IMR-90 (cell line): ENCODE measurements around the gene MALT1. TPM values are rescaled to one million over a fixed set of nuclear protein-coding genes. Genes with fewer than 3 reads are reported as not detected.

ENCODE experiments used
- ATAC-seq: fragments of 200-7000 bp; cut with Tn5 transposase; 2 replicates; pipeline ENCODE4 v1.9.1; 2020; ENCODE audit warnings: low read depth, mild to moderate bottlenecking, moderate library complexity
- BruUV-seq: library from RNA; stranded (reverse); fragments of 400-500 nt; replicated peaks from 2 replicates; lab custom pipeline; 2021; lab: Mats Ljungman, UMichigan
- CTCF ChIA-PET: fragments of 300-600 bp; formaldehyde crosslinking; extraction: SDS; loops from one replicate; lab custom pipeline; 2021; ENCODE audit warnings: antibody characterized with exemption; lab: Yijun Ruan, JAX
- POLR2A ChIA-PET: fragments of 300-600 bp; sonication (Branson Sonifier 250); formaldehyde crosslinking; loops from one replicate; lab custom pipeline; 2022; ENCODE audit warnings: antibody characterized with exemption; ENCODE audit not compliant: unreplicated experiment; lab: Charles Lee
- DNase-seq: peaks from one replicate; pipeline ENCODE4 v3.0.0; 2013
- H2AFZ ChIP-seq: replicated peaks from 2 replicates; pipeline ENCODE3; 2013; ENCODE audit warnings: low read length, mild to moderate bottlenecking; ENCODE audit not compliant: poor library complexity
- H2AK5ac ChIP-seq: 2 replicates; pipeline ENCODE4 v1.6.1; 2013; ENCODE audit warnings: low read depth, low read length, inconsistent platforms
- H2AK9ac ChIP-seq: replicated peaks from 2 replicates; pipeline ENCODE3; 2013; ENCODE audit warnings: mild to moderate bottlenecking, low read depth, low read length, moderate library complexity; ENCODE audit not compliant: poor library complexity
- H2BK120ac ChIP-seq: 2 replicates; pipeline ENCODE4 v1.6.1; 2013; ENCODE audit warnings: low read depth, low read length, inconsistent platforms
- H2BK15ac ChIP-seq: 3 replicates; pipeline ENCODE4 v1.6.1; 2013; ENCODE audit warnings: low read depth, low read length, inconsistent platforms
- H2BK20ac ChIP-seq: 2 replicates; pipeline ENCODE4 v1.6.1; 2013; ENCODE audit warnings: low read depth, mild to moderate bottlenecking, inconsistent platforms, low read length, moderate library complexity
- H2BK5ac ChIP-seq: 2 replicates; pipeline ENCODE4 v1.6.1; 2013; ENCODE audit warnings: mild to moderate bottlenecking, low read depth, low read length, inconsistent platforms; ENCODE audit not compliant: poor library complexity, severe bottlenecking
- H3K14ac ChIP-seq: replicated peaks from 2 replicates; pipeline ENCODE4 v1.6.1; 2013; ENCODE audit warnings: low read depth, low read length, inconsistent platforms
- H3K18ac ChIP-seq: 2 replicates; pipeline ENCODE4 v1.6.1; 2013; ENCODE audit warnings: low read depth, low read length, control low read depth
- H3K23ac ChIP-seq: 2 replicates; pipeline ENCODE4 v1.6.1; 2013; ENCODE audit warnings: low read depth, low read length, inconsistent platforms
- H3K27ac ChIP-seq: 2 replicates; pipeline ENCODE4 v1.5.1; 2013; ENCODE audit warnings: mild to moderate bottlenecking, control low read depth, low read length; ENCODE audit not compliant: insufficient read depth
- H3K27me3 ChIP-seq: 2 replicates; pipeline ENCODE4 v1.6.1; 2013; ENCODE audit warnings: low read length; ENCODE audit not compliant: control insufficient read depth, insufficient read depth
- H3K36me3 ChIP-seq: 2 replicates; pipeline ENCODE4 v1.6.1; 2013; ENCODE audit warnings: low read length, mixed read lengths; ENCODE audit not compliant: control insufficient read depth, insufficient read depth
- H3K4ac ChIP-seq: 2 replicates; pipeline ENCODE4 v1.6.1; 2013; ENCODE audit warnings: low read depth, low read length, inconsistent platforms
- H3K4me1 ChIP-seq: 2 replicates; pipeline ENCODE4 v1.6.1; 2013; ENCODE audit warnings: low read length, mixed read lengths; ENCODE audit not compliant: control insufficient read depth, insufficient read depth
- H3K4me2 ChIP-seq: 2 replicates; pipeline ENCODE4 v1.6.1; 2013; ENCODE audit warnings: low read depth, mild to moderate bottlenecking, control low read depth, low read length, moderate library complexity
- H3K4me3 ChIP-seq: 2 replicates; pipeline ENCODE4 v1.5.1; 2013; ENCODE audit warnings: low read depth, mild to moderate bottlenecking, control low read depth, low read length, moderate library complexity; ENCODE audit not compliant: insufficient read depth
- H3K56ac ChIP-seq: 2 replicates; pipeline ENCODE4 v1.6.1; 2013; ENCODE audit warnings: low read length, inconsistent platforms; ENCODE audit not compliant: insufficient read depth; ENCODE audit errors: extremely low read depth
- H3K79me1 ChIP-seq, 2 experiments: 2 replicates each; pipeline ENCODE4 v1.6.1; 2013; ENCODE audit warnings: low read length in 2 of 2, inconsistent platforms in 1 of 2, low read depth in 1 of 2
- H3K9ac ChIP-seq: 2 replicates; pipeline ENCODE4 v1.6.1; 2013; ENCODE audit warnings: low read depth, low read length, control low read depth
- H3K9me1 ChIP-seq: 2 replicates; pipeline ENCODE4 v1.6.1; 2013; ENCODE audit warnings: low read length, inconsistent platforms; ENCODE audit not compliant: insufficient read depth
- H3K9me3 ChIP-seq: 2 replicates; pipeline ENCODE4 v1.6.1; 2013; ENCODE audit warnings: low read length; ENCODE audit not compliant: control insufficient read depth, insufficient read depth
- H4K20me1 ChIP-seq: 2 replicates; pipeline ENCODE4 v1.6.1; 2013; ENCODE audit warnings: low read length, inconsistent platforms; ENCODE audit not compliant: insufficient read depth
- H4K5ac ChIP-seq: 2 replicates; pipeline ENCODE4 v1.6.1; 2013; ENCODE audit warnings: mild to moderate bottlenecking, low read depth, low read length, control low read depth
- H4K8ac ChIP-seq, 2 experiments: 2 replicates each; pipeline ENCODE4 v1.6.1; 2013; ENCODE audit warnings: low read depth in 2 of 2, low read length in 2 of 2, control low read depth in 1 of 2, inconsistent platforms in 1 of 2
- H4K91ac ChIP-seq: 2 replicates; pipeline ENCODE4 v1.6.1; 2013; ENCODE audit warnings: low read depth, low read length, inconsistent platforms; ENCODE audit not compliant: insufficient read depth
- BHLHE40 ChIP-seq: fragments of 150-350 bp; IDR thresholded peaks from 2 replicates; pipeline ENCODE4 v1.6.1; 2016; ENCODE audit warnings: mild to moderate bottlenecking, low read depth, low read length
- FOS ChIP-seq: fragments of 150-350 bp; IDR thresholded peaks from 2 replicates; pipeline ENCODE4 v1.6.1; 2016; ENCODE audit warnings: low read depth, low read length
- MAFK ChIP-seq: IDR thresholded peaks from 2 replicates; pipeline ENCODE4 v1.6.1; 2012; ENCODE audit warnings: low read depth, low read length, improper control_type of control experiment
- POLR2A ChIP-seq: IDR thresholded peaks from 2 replicates; pipeline ENCODE4 v1.6.1; 2012; ENCODE audit warnings: mild to moderate bottlenecking, low read depth, low read length
- SMC3 ChIP-seq: fragments of 150-350 bp; IDR thresholded peaks from 2 replicates; pipeline ENCODE4 v1.6.1; 2016; ENCODE audit warnings: low read depth, mild to moderate bottlenecking, antibody characterized with exemption, low read length, moderate library complexity
- WGBS, 2 experiments: methylation state at CpG; one replicate each; pipeline versions ENCODE4 v1.1.5 to v1.1.7; 2013; ENCODE audit warnings: missing lambda C conversion rate in 2 of 2; ENCODE audit not compliant: insufficient read length in 1 of 2; ENCODE audit errors: extremely low coverage in 2 of 2; 5-methylcytosine and 5-hydroxymethylcytosine counted together
- dilution Hi-C: fragments of 300-500 bp; cut with HindIII; formaldehyde crosslinking; loops from one replicate; pipeline ENCODE4 v1.14.3; 2018; ENCODE audit warnings: low sequenced_read_pairs; ENCODE audit not compliant: unreplicated experiment
- in situ Hi-C: fragments of 300-500 bp; cut with MboI; formaldehyde crosslinking; loops from 3 replicates; pipeline ENCODE4 v1.14.3; 2019; ENCODE audit warnings: low sequenced_read_pairs, inconsistent platforms, mixed read lengths
- intact Hi-C: fragments of 100-400 bp; cut with micrococcal nuclease; formaldehyde crosslinking; loops from 2 replicates; pipeline ENCODE4 v1.10.0; 2022
- polyA plus RNA-seq, 3 experiments: library from polyadenylated mRNA; depleted of rRNA; stranded (reverse); fragments of >200 nt; gene quantifications; 2 replicates each; pipeline ENCODE4 v1.2.3, GENCODE V29; 2012; ENCODE audit warnings: low replicate concordance in 1 of 3
- total RNA-seq: library from RNA; depleted of rRNA; stranded (reverse); fragments of >200 nt; gene quantifications from 2 replicates; pipeline ENCODE4 v1.2.3, GENCODE V29; 2012
- TF ChIP-seq, protein P1 (sequence below): conservative IDR thresholded peaks from 2 replicates; pipeline ENCODE4 v1.5.1; 2012; ENCODE audit warnings: mild to moderate bottlenecking, low read depth, low read length, improper control_type of control experiment

MALT1 gene
- total and polyA plus RNA-seq, 2 of the 4 experiments (the other 2 are of a cell fraction): 8.3 to 25.3 TPM

DNA sequence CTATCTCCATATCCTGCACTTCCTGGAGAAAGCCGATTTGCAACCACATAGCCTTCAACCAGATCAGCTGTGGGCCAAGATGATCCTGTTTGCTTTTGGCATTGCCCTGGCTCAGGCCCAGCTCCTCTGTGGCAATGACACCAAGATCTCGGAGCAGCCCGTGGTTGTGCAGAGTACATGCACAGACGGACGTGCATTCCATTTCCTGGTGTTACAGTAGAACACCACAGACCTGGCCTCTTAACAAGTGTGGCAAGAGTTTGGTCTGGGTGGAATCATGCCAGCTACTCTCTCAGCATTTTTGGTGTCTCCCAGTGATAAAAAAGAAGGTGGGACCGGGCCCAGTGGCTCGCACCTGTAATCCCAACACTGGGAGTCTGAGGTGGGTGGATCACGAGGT lies 20.0 kb downstream of the MALT1 start:
- intact Hi-C loops: no loop called here
- H3K9me3 ChIP-seq: no peaks in the 10 kb centered on the region
- POLR2A ChIA-PET: no interaction called here

More for the DNA sequence above, 20.0 kb downstream of the MALT1 start:
- Histone ChIP-seq H4K20me1 (no peaks in the 10 kb centered on the region; the same call in 1 of the 2 replicates), H4K8ac (no peak overlapping the region), H2BK20ac (no peak overlapping the region), H3K4ac (no peak overlapping the region), H3K79me1 (peaks cover 33 to 53% of the 10 kb centered on the region in 2 experiments), H3K14ac (no peak overlapping the region), H2AK5ac (no peak overlapping the region), H4K91ac (no peak overlapping the region), H3K56ac (no peak overlapping the region), H2BK120ac (no peak overlapping the region), H3K9me1 (no peaks in the 10 kb centered on the region), H3K27me3 (no peaks in the 10 kb centered on the region), H3K36me3 (peaks cover 22% of the 10 kb centered on the region), H2AFZ (no peak overlapping the region), H3K27ac (no peak overlapping the region), H3K4me1 (no peaks in the 10 kb centered on the region), H3K23ac (no peak overlapping the region), H2AK9ac (no peak overlapping the region), H3K4me2 (no peak overlapping the region), H4K5ac (no peak overlapping the region), H3K18ac (no peak overlapping the region), H3K9ac (no peak overlapping the region), H2BK15ac (no peak overlapping the region), H2BK5ac (no peak overlapping the region), H3K4me3 (no peak overlapping the region)
- dilution Hi-C loops (no loop called here), in situ Hi-C loops (no loop called here)
- no peak for TF ChIP-seq SMC3
- no peak for TF ChIP-seq MAFK
- no peak for TF ChIP-seq POLR2A
- TF ChIP-seq, protein P1, sequence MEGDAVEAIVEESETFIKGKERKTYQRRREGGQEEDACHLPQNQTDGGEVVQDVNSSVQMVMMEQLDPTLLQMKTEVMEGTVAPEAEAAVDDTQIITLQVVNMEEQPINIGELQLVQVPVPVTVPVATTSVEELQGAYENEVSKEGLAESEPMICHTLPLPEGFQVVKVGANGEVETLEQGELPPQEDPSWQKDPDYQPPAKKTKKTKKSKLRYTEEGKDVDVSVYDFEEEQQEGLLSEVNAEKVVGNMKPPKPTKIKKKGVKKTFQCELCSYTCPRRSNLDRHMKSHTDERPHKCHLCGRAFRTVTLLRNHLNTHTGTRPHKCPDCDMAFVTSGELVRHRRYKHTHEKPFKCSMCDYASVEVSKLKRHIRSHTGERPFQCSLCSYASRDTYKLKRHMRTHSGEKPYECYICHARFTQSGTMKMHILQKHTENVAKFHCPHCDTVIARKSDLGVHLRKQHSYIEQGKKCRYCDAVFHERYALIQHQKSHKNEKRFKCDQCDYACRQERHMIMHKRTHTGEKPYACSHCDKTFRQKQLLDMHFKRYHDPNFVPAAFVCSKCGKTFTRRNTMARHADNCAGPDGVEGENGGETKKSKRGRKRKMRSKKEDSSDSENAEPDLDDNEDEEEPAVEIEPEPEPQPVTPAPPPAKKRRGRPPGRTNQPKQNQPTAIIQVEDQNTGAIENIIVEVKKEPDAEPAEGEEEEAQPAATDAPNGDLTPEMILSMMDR: no peak
- TF ChIP-seq BHLHE40: no peak
- TF ChIP-seq FOS: no peak
- CTCF ChIA-PET: interaction anchor here (0.6 kb wide), 1 partner anchor 1282 kb away, joined by 3 read pairs; no protein-coding TSS in a partner anchor
- BruUV-seq: no TSS peak
- DNase-seq (no peak), ATAC-seq (no peak)
- 91% methylated on average over 5 of the region's 8 CpGs; no CpG with 5 or more reads in 1 of the 2 experiments for WGBS, 2 experiments
